Stimulated activated CD8-positive, alpha-beta memory T cell treated with anti-CD3 and anti-CD28 coated beads, Interleukin-4, amount 100 ng/mL, for 1 hour (primary cell): Measurements from ENCODE around the gene S100A16.
A peak's percentile ranks its signal among the peaks of the same experiment; 100 is the strongest.

ENCODE experiments used
- DNase-seq, 2 donors: peaks; one replicate each; pipeline ENCODE4 v3.0.0-alpha.2; 2020; ENCODE audit warnings: low read depth in 2 of 2, low spot score in 1 of 2

S100A16 gene

DNA sequence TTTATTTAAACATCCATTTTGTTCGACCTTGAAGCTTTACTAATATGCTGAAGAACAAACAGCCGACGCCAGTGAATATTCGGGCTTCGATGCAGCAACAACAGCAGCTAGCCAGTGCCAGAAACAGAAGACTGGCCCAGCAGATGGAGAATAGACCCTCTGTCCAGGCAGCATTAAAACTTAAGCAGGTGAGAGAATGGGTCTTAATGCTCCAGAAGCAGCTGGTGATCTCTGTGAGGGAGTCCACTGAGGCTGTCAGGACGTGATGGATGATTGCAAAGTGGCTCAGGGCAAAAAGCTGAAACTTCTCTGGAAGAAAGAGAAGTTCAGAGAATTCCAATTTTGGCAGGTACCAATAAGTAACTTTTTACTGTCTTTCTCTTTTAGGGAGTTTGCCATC is 25.3 kb upstream of the S100A16 start:
- DNase-seq, result no peak

DNA sequence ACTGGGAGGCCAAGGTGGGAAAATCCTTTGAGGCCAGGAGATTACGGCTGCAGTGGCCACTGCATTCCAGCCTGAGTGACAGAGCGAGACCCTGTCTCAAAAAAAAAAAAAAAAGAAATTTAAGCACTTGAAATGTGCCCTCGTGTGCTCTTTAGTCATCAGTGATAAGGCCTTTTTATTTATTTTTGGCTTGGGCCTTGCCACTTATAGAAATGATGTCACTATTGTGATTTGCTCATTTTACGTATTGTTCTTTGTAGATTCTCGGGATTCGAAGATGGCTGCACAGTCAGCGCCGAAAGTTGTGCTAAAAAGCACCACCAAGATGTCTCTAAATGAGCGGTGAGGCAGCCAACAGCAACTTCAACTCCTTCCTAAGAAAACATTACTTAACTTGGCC is 23.4 kb upstream of the S100A16 start:
- DNase-seq, result no peak

GRCh38 chr1:153635872-153636271 is 22.9 kb upstream of the S100A16 start:
- DNase-seq, result no peak

- DNase-seq, result peak; percentile 88 to 93
Measured at GRCh38 chr1:153633754-153634665, 21.1 kb upstream of the S100A16 start, which contains the start of gene CHTOP. Gene CHTOP, plus strand, starts transcription at chr1:153634066. Its CDS starts 2,523 bp downstream, at chr1:153636589.

GRCh38 chr1:153633161-153633753 is 20.3 kb upstream of the S100A16 start:
- DNase-seq, result no peak

- DNase-seq, result no peak
Measured at GRCh38 chr1:153631047-153632022, 18.4 kb upstream of the S100A16 start.

GRCh38 chr1:153630384-153630783 is 17.4 kb upstream of the S100A16 start:
- DNase-seq, result no peak

- DNase-seq, result no peak
Measured at GRCh38 chr1:153629971-153630370, 17.0 kb upstream of the S100A16 start.

GRCh38 chr1:153629343-153629665 is 16.4 kb upstream of the S100A16 start:
- DNase-seq, result no peak

GRCh38 chr1:153628638-153629342 is 15.9 kb upstream of the S100A16 start:
- DNase-seq, result no peak

DNA sequence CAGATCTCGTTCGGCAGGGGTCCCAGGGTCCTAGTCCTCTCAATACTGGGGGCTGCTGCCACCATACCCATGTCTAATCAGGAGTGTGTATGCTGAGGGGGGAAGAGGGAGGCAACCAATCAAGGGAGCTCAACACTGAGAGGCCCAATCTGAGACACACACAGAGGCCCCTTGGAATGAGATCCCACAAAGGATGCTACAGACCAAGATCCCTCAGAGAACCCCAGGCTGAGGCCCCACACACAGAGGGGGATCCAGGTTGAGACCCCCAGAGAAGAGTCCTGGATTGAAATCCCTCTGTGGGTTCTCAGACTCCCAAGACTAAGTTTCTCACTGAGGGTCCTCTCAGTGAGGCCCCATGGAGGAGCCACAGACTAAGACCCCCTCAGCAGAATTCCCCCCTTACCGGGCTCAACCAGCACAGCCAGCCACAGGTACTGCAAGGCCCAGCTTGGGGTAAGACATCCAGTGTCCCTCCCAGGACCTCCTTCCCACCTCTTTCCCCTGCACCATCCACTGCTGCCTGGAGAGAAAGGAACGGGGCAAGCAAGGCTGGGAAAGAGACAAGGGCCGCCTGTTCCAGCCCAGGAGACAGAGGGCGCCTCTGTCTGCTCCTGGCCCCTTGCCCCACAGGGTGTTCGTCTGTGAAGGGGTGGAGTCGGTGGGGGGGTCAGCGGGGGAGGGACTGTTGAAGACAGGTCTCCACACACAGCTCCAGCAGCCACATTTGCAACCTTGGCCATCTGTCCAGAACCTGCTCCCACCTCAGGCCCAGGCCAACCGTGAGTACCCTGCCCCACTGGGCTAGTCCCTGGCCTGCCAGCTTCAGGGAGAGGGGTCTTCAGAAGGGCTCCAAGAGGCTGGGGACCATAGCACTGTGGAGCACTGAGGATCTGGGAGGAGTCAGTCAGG is 15.0 kb upstream of the S100A16 start, which contains the start of gene S100A1:
Gene S100A1, plus strand, starts transcription at position 720 of the 912 bp plus-strand sequence. CDS start 2,088 bp downstream, outside the sequence.
- DNase-seq, result no peak

DNA sequence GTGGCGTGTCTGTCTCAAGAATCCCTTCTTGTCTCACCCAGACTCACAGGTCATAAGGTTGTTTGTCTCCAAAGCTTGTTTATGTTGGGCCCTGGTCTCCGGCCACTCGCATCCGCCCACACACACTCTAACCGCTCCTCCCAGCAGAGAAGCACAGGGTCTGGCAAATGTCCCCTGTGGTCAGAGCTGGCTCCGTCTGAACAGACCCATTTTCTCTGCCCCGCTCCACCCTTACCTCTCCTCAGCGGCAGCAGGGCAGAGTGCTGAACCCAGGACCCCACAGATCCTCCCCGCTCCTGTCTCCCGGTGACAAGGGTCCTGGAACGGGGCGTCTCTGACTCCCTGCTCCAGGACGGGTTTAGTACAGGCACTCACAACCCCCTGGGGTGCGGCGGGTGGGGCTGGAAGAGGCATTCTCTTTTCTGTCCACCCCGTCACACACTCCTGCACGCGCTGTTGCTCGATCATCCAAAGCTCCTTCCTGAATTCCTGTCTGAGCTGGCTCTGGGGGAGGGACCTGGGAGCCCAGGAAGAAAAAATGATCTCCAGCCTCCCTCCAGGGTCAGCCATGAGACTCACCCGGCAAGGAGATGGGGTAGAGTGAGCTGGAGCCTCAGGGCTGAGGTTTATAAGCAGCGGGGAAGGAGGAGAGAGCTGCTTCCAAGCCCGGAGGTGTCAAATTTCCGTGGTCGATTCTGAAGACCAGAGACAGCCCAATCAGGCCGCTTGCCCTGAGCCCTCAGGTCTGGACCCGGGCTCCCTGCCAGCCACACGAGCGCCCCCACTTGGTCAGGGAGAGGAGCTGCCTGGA is 14.2 kb upstream of the S100A16 start, which contains the start of gene S100A13:
Gene S100A13, minus strand, starts transcription at position 602 of the 811 bp plus-strand sequence. CDS start 1,033 bp downstream, outside the sequence.
- no peak for DNase-seq

GRCh38 chr1:153626477-153626903 is 13.6 kb upstream of the S100A16 start:
- no peak for DNase-seq

GRCh38 chr1:153624965-153625611 is 12.2 kb upstream of the S100A16 start:
- DNase-seq, result no peak

DNA sequence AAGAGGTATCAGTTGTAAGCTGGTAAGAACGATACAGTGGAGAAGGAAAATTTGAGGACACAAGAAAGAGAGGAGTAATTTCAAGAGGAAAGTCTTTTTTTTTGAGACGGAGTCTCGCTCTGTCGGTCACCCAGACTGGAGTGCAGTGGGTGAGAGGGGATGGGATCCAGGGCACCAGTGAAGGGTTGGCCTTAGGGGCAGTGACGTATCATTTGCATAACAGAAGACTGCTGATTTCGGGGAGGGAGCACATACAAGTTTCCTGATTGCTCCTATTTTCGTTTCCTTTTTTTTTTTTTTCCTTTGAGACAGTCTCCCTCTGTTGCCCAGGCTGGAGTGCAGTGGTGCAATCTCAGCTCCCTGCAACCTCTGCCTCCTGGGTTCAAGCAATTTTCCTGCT is 10.2 kb upstream of the S100A16 start:
- no peak for DNase-seq

DNA sequence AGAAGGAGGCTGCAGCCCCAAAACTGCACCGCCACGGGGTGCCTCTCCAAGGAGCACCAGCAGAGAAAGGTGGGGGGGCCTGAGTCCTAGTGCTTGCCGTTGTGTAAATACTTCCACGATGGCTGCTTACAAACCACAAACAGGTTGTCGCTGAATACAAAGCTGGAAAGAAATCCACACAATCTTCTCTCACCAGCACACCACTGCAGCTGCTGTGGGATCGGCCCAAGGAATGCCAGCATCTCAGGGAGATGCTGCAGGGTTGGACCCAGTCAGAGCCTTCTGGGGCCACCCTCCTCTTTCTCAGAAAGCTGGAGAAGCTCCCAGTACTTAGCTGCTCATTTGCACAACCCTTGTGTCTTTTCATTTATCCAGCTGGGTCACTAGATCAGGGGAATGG is 6.2 kb upstream of the S100A16 start:
- DNase-seq, result no peak

- peak in 1 of 2 donors; percentile 36 for DNase-seq
Measured at GRCh38 chr1:153617663-153618062, 4.7 kb upstream of the S100A16 start.

DNA sequence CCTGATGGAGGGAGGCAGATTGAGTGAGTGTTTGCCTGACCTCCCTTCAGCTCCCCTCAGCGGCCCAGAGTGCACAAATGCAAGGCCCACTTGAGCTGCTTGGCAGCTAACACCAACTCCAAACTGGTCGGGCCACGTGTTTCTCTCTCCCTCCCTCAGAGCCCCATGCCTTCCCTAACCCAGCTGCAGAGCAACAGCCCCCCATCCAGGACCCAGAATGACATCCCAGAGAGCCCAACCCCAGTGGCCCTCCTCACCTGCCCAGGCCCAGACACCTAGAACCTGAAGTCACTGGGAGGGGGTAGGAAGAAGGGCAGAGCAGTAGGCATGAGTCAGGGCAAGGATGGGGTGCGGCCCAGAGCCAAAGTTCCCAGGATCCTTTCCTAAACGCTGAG is 4.0 kb upstream of the S100A16 start:
- no peak for DNase-seq
